Ovary (tissue), 3 donors: ENCODE measurements around the gene PALD1.

ENCODE experiments used
- CTCF ChIP-seq, 3 donors: fragments of 450-650 bp in 2 of 3; fragments of 200-600 bp in 1 of 3; IDR thresholded peaks; one replicate each; pipeline versions ENCODE4 v1.5.1 to v1.8.0; 2016 to 2022; ENCODE audit warnings: antibody characterized with exemption in 3 of 3, mild to moderate bottlenecking in 1 of 3
- EP300 ChIP-seq: sonication (generic); formaldehyde crosslinking; IDR thresholded peaks from one replicate; pipeline ENCODE4 v1.6.1; 2017; ENCODE audit warnings: antibody characterized with exemption
- donor health status: DM: no; HTN: no; CAD: no.

DNA sequence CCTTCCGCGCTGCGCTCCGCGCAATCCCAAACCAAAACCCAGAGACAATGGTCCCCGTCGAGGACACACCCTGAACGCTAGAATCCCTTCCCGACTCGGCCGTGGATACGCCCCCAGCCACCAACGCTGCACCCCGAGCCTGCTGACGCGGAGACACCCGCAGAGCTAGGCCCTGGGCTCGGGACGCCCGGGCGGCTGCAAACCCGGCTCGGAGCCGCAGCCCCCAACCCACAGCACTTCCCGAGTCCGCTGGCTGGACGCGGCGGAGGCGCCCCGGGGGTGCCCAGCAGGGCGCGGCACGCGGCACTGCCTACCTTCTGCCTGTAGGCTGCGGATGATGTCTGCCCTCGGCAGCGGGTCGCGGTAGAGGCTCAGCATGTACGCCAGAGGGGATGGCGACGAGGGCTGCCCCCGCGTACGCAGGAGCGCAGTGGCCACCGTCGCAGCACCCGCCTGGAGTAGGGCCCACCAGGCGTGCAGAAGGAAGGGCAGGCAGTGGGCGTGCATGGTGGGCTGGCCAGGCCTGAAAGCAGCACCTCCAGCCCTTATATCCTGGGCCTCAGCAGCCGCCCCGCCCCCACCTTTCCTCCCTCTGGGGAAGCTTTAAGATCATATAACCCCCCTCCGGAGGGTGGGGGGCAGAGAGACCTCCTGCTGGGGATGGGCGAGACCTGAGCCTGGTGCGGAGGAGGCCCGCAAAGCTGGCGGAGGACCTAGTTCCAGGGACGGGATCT lies 37.2 kb upstream of the PALD1 start, which contains the start of gene NODAL:
- TF ChIP-seq CTCF (IDR thresholded peaks at IDR 0.05) (no peak), EP300 (no peak)
